PC-9 (cell line): ENCODE results near the gene HNRNPLL. TPM values are rescaled to one million over a fixed set of nuclear protein-coding genes. Genes with fewer than 3 reads are reported as not detected.

Experiments used
- BruUV-seq: library from RNA; stranded (reverse); fragments of 400-500 nt; replicated peaks from 2 replicates; lab custom pipeline; 2021; lab: Mats Ljungman, UMichigan
- CTCF ChIA-PET: fragments of 300-600 bp; sonication (Branson Sonifier 250); formaldehyde crosslinking; loops from one replicate; lab custom pipeline; 2022; ENCODE audit warnings: antibody characterized with exemption; lab: Charles Lee
- POLR2A ChIA-PET: fragments of 300-600 bp; sonication (Branson Sonifier 250); formaldehyde crosslinking; loops from one replicate; lab custom pipeline; 2022; ENCODE audit warnings: antibody characterized with exemption; ENCODE audit not compliant: unreplicated experiment; lab: Charles Lee
- DNase-seq, 2 experiments: peaks; one replicate each; pipeline versions ENCODE4 v3.0.0 to v3.0.0-alpha.2; 2015 to 2022; ENCODE audit warnings: mixed read lengths in 1 of 2
- H2AFZ ChIP-seq: fragments of 200-600 bp; sonication (generic); 2 replicates; pipeline ENCODE4 v1.8.1; 2017; ENCODE audit warnings: antibody characterized with exemption
- H3F3A ChIP-seq: fragments of 200-600 bp; sonication (generic); 2 replicates; pipeline ENCODE4 v1.8.1; 2017; ENCODE audit warnings: antibody characterized with exemption, mild to moderate bottlenecking, low read depth; ENCODE audit not compliant: insufficient read depth
- H3K27ac ChIP-seq: fragments of 200-600 bp; sonication (generic); 2 replicates; pipeline ENCODE4 v1.6.1; 2016; ENCODE audit warnings: mixed run types
- H3K27me3 ChIP-seq: fragments of 200-600 bp; sonication (generic); 2 replicates; pipeline ENCODE4 v1.6.1; 2016; ENCODE audit warnings: low read depth, mixed run types; ENCODE audit not compliant: insufficient read depth
- H3K36me3 ChIP-seq: fragments of 200-600 bp; sonication (generic); 2 replicates; pipeline ENCODE4 v1.6.1; 2016; ENCODE audit warnings: low read depth, mixed run types
- H3K4me1 ChIP-seq: fragments of 200-600 bp; sonication (generic); replicated peaks from 2 replicates; pipeline ENCODE4 v1.6.1; 2016; ENCODE audit warnings: mixed run types; ENCODE audit not compliant: insufficient read depth
- H3K4me2 ChIP-seq: fragments of 200-600 bp; sonication (generic); 2 replicates; pipeline ENCODE4 v1.6.1; 2017; ENCODE audit warnings: mixed run types
- H3K4me3 ChIP-seq: fragments of 200-600 bp; sonication (generic); 2 replicates; pipeline ENCODE4 v1.6.1; 2016; ENCODE audit warnings: mixed run types
- H3K79me2 ChIP-seq: fragments of 200-600 bp; sonication (generic); 2 replicates; pipeline ENCODE4 v1.6.1; 2017; ENCODE audit warnings: low read depth, mixed run types
- H3K9me2 ChIP-seq: fragments of 200-600 bp; sonication (generic); 2 replicates; pipeline ENCODE4 v1.8.1; 2017; ENCODE audit warnings: mild to moderate bottlenecking; ENCODE audit not compliant: insufficient read depth
- H3K9me3 ChIP-seq: fragments of 200-600 bp; sonication (generic); 2 replicates; pipeline ENCODE4 v1.8.1; 2016; ENCODE audit warnings: low read depth; ENCODE audit not compliant: insufficient read depth
- H4K20me1 ChIP-seq: fragments of 200-600 bp; sonication (generic); 2 replicates; pipeline ENCODE4 v1.8.1; 2017; ENCODE audit not compliant: insufficient read depth
- CTCF ChIP-seq: fragments of 200-600 bp; sonication (generic); conservative IDR thresholded peaks from 2 replicates; pipeline ENCODE4 v1.6.1; 2017; ENCODE audit warnings: mixed run types, antibody characterized with exemption, mild to moderate bottlenecking, moderate library complexity
- EZH2 ChIP-seq: fragments of 200-600 bp; sonication (generic); IDR thresholded peaks from 2 replicates; pipeline ENCODE4 v1.8.0; 2017; ENCODE audit warnings: antibody characterized with exemption, low read depth
- intact Hi-C: fragments of 100-400 bp; cut with micrococcal nuclease; formaldehyde crosslinking; loops from one replicate; pipeline ENCODE4 v1.10.0; 2022; ENCODE audit not compliant: unreplicated experiment
- total RNA-seq: library from RNA; stranded (reverse); gene quantifications from 2 replicates; pipeline ENCODE4 v1.2.3, GENCODE V29; 2021

The HNRNPLL gene
- total RNA-seq, 1 experiment from 2014 or later: 38.1 TPM

DNA sequence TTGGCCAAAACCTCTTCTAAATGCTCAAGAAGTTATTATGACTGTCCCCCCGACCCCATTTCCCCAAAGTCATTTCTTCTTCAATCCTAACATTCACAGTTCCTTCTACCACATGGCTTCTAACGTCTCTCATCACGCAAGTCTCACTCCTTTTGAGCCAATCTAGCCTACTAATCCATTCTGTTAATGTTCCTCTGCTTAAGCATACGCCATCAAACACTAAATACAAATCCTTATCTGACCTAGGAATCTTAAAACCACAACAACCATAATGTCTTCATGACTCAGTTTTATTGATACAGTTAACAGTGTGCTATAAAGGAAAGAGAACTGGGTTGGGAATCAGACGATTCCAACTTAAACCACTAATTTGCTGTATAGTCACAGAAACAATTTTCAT is 23.9 kb downstream of the HNRNPLL start:
- DNase-seq: no peak
- Histone ChIP-seq H3K4me1 (no peaks in the 10 kb centered on the region), H3K9me3 (no peaks in the 10 kb centered on the region), H3K27ac (no peak overlapping the region), H3K4me3 (no peak overlapping the region), H3K9me2 (no peaks in the 10 kb centered on the region), H4K20me1 (no peaks in the 10 kb centered on the region), H3K4me2 (no peak overlapping the region), H3F3A (peaks cover 11% of the 10 kb centered on the region; the same call in 1 of the 2 replicates), H3K36me3 (peaks cover 27% of the 10 kb centered on the region; the same call in 1 of the 2 replicates), H3K79me2 (no peaks in the 10 kb centered on the region), H2AFZ (no peak overlapping the region), H3K27me3 (no peaks in the 10 kb centered on the region)
- POLR2A ChIA-PET: no interaction called here
- intact Hi-C loops: no loop called here
- CTCF ChIA-PET: interaction anchor here (0.5 to 1.3 kb wide), 6 partner anchors 12 to 492 kb away, joined by 3 to 5 read pairs (median 4); no protein-coding TSS in a partner anchor
- TF ChIP-seq CTCF (no peak), EZH2 (no peak)
- no TSS peak for BruUV-seq

DNA sequence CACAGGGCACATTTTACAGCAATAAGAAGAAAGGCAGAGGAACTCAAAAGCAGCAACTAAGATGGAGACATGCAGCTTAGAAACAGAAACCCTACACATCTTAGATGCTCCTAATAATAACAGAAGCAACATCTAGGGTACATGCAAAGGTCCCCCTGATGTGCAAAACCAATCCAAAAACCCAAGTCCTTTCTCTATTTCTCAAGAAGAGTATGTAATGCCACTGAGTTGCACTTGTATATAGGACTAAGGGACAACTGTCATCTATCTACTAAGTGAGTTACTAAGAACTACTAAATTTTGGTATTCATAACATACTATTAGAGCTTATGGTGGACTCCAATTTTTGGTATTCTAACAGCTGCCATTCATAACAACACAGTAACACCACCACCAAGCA is 28.4 kb downstream of the HNRNPLL start:
- H3K9me3 ChIP-seq: no peaks in the 10 kb centered on the region
- H3K27ac ChIP-seq: no peak overlapping the region
- ChIA-PET CTCF (no interaction called here), POLR2A (no interaction called here)
- TF ChIP-seq EZH2 (no peak), CTCF (no peak)
- H2AFZ ChIP-seq: no peak overlapping the region
- intact Hi-C loops: no loop called here
- no peak for DNase-seq
- BruUV-seq: no TSS peak
- no peaks in the 10 kb centered on the region for H4K20me1 ChIP-seq
- no peak overlapping the region for H3K4me2 ChIP-seq
- no peak overlapping the region for H3K4me3 ChIP-seq
- H3K4me1 ChIP-seq: no peaks in the 10 kb centered on the region
- no peaks in the 10 kb centered on the region for H3F3A ChIP-seq
- no peaks in the 10 kb centered on the region for H3K79me2 ChIP-seq
- peaks cover 29% of the 10 kb centered on the region for H3K36me3 ChIP-seq
- H3K27me3 ChIP-seq: no peaks in the 10 kb centered on the region
- no peaks in the 10 kb centered on the region for H3K9me2 ChIP-seq

DNA sequence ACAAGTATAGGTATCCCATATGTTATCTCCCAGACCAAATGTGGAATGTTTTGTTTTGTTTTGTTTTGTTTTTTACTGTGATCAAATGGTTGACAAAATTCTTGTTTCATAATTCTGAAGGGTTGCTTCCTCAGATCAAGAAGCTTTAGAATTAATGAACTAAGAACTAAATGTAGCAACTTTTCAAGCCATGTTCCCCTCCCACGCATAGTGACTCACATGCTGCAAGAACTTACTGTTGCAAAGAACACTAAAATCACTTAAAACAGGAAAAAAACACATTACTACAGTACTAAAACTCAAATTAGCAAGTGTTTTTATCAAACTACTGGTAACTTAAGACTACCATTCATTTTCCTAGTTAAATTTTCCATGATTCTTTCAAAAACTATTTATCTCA is 30.6 kb downstream of the HNRNPLL start:
- Histone ChIP-seq H2AFZ (no peak overlapping the region), H3F3A (no peaks in the 10 kb centered on the region), H3K4me3 (no peak overlapping the region), H3K9me3 (no peaks in the 10 kb centered on the region), H4K20me1 (no peaks in the 10 kb centered on the region), H3K4me2 (no peak overlapping the region), H3K27me3 (no peaks in the 10 kb centered on the region), H3K36me3 (peaks cover 36% of the 10 kb centered on the region), H3K27ac (no peak overlapping the region), H3K9me2 (no peaks in the 10 kb centered on the region), H3K4me1 (no peaks in the 10 kb centered on the region), H3K79me2 (no peaks in the 10 kb centered on the region)
- TF ChIP-seq EZH2 (no peak), CTCF (no peak)
- CTCF ChIA-PET: no interaction called here
- intact Hi-C loops: no loop called here
- no TSS peak for BruUV-seq
- no peak for DNase-seq
- POLR2A ChIA-PET: no interaction called here
